Loucy (cell line): ENCODE data around the gene SLC9A1.

ENCODE experiments used
- EZH2phosphoT487 ChIP-seq: fragments of 200-600 bp; IDR thresholded peaks from 2 replicates; pipeline ENCODE4 v1.6.1; 2018; ENCODE audit warnings: antibody characterized with exemption, mild to moderate bottlenecking, moderate library complexity, borderline replicate concordance
- TF ChIP-seq, protein P1 (sequence below): fragments of 200-600 bp; sonication (generic); conservative IDR thresholded peaks from 2 replicates; pipeline ENCODE4 v1.5.1; 2014; ENCODE audit warnings: mild to moderate bottlenecking, antibody characterized with exemption, low read length

DNA sequence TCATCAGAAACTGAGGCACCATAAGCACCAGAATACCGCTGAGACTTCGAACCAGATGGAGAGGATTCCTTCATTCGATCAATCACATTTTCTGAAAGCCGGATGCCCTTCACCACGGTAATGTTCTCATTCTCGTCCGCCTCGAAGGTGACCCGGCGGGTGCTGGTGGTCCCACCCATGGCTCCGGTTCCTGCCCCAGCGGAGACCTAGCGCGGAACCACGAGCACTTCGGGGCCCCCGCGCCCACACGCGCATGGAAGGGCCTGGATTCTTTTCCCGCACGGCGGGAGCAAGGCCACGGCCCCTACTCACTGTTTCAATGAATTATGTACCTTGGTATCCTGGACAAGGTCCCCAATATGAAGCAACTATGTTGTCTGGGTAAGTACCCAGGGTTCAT, 46.4 kb upstream of the SLC9A1 start:
- TF ChIP-seq, protein P1, sequence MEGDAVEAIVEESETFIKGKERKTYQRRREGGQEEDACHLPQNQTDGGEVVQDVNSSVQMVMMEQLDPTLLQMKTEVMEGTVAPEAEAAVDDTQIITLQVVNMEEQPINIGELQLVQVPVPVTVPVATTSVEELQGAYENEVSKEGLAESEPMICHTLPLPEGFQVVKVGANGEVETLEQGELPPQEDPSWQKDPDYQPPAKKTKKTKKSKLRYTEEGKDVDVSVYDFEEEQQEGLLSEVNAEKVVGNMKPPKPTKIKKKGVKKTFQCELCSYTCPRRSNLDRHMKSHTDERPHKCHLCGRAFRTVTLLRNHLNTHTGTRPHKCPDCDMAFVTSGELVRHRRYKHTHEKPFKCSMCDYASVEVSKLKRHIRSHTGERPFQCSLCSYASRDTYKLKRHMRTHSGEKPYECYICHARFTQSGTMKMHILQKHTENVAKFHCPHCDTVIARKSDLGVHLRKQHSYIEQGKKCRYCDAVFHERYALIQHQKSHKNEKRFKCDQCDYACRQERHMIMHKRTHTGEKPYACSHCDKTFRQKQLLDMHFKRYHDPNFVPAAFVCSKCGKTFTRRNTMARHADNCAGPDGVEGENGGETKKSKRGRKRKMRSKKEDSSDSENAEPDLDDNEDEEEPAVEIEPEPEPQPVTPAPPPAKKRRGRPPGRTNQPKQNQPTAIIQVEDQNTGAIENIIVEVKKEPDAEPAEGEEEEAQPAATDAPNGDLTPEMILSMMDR: no peak
- no peak for TF ChIP-seq EZH2phosphoT487
